Measurements from ENCODE around the gene NEURL1B.

DNA sequence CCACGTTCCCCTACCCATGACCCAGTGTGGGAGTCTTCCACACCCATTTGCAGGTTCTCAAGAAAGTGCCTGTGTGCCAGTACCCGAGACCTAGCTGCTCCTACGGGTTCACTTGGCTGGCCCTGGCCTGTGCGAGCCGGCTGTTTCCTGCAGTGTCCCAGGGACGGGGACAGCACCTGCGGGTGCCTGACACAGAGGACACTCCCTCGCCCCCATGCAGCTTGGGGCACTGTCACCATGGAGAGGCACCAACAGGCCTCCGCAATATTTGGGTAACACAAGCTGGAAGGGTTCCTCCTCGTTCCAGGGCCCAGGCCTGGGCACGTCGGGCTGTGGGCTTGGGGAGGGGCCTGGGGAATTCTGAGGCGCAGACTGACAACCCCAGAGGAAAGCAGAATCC is 88.5 kb downstream of the NEURL1B start:
- no peak for TF ChIP-seq EZH2 (IDR thresholded peaks at IDR 0.05; ENCODE audit: insufficient read depth, poor library complexity, severe bottlenecking)
- no peak for TF ChIP-seq EZH2phosphoT487 (IDR thresholded peaks at IDR 0.05; ENCODE audit: insufficient read depth, low read depth)
